Astrocyte (in vitro differentiated cells and primary cell): ENCODE data around the gene CTNND2. TPM values are rescaled to one million over a fixed set of nuclear protein-coding genes. Genes with fewer than 3 reads are reported as not detected.
A peak's percentile ranks its signal among the peaks of the same experiment; 100 is the strongest.

Experiments used
- DNase-seq: peaks from one replicate; pipeline ENCODE4 v3.0.0-alpha.2; 2010; ENCODE audit warnings: low read depth
- FAIRE-seq: peaks from 2 replicates; lab custom pipeline; 2011; peaks lifted over from hg19 to GRCh38; lab: Jason Lieb, UNC
- H2AFZ ChIP-seq: 2 replicates; pipeline ENCODE4 v1.6.0; 2012; ENCODE audit warnings: low read depth, low read length, inconsistent platforms
- H3K27ac ChIP-seq: 2 replicates; pipeline ENCODE4 v1.5.1; 2011; ENCODE audit warnings: low read depth, low read length, inconsistent platforms
- H3K27me3 ChIP-seq: 2 replicates; pipeline ENCODE4 v1.6.0; 2011; ENCODE audit warnings: low read length, inconsistent platforms; ENCODE audit not compliant: insufficient read depth
- H3K36me3 ChIP-seq: 2 replicates; pipeline ENCODE4 v1.5.1; 2011; ENCODE audit warnings: low read length, inconsistent platforms; ENCODE audit not compliant: insufficient read depth
- H3K4me1 ChIP-seq: 2 replicates; pipeline ENCODE4 v1.5.1; 2011; ENCODE audit warnings: low read length, inconsistent platforms; ENCODE audit not compliant: insufficient read depth
- H3K4me2 ChIP-seq: 2 replicates; pipeline ENCODE4 v1.6.0; 2012; ENCODE audit warnings: low read length, inconsistent platforms
- H3K4me3 ChIP-seq: 2 replicates; pipeline ENCODE4 v1.5.1; 2011; ENCODE audit warnings: low read depth, mild to moderate bottlenecking, low read length, inconsistent platforms; ENCODE audit not compliant: insufficient read depth
- H3K79me2 ChIP-seq: 2 replicates; pipeline ENCODE4 v1.6.0; 2012; ENCODE audit warnings: mild to moderate bottlenecking, low read length, inconsistent platforms; ENCODE audit not compliant: insufficient read depth
- H3K9ac ChIP-seq: 2 replicates; pipeline ENCODE4 v1.6.0; 2012; ENCODE audit warnings: mild to moderate bottlenecking, low read length, inconsistent platforms
- H3K9me3 ChIP-seq: 2 replicates; pipeline ENCODE4 v1.5.1; 2012; ENCODE audit warnings: low read depth, mild to moderate bottlenecking, low read length, inconsistent platforms; ENCODE audit not compliant: insufficient read depth
- H4K20me1 ChIP-seq: 2 replicates; pipeline ENCODE4 v1.6.0; 2012; ENCODE audit warnings: low read length, inconsistent platforms; ENCODE audit not compliant: insufficient read depth
- H3K27ac Mint-ChIP-seq: one replicate; pipeline ENCODE4 v1.8.0; 2021; ENCODE audit warnings: mild to moderate bottlenecking, mixed read lengths; ENCODE audit not compliant: unreplicated experiment
- H3K27me3 Mint-ChIP-seq: one replicate; pipeline ENCODE4 v1.8.0; 2021; ENCODE audit warnings: low read depth, mixed read lengths; ENCODE audit not compliant: unreplicated experiment
- H3K36me3 Mint-ChIP-seq: one replicate; pipeline ENCODE4 v1.8.0; 2021; ENCODE audit warnings: low read depth, mixed read lengths; ENCODE audit not compliant: unreplicated experiment
- H3K4me1 Mint-ChIP-seq: one replicate; pipeline ENCODE4 v1.8.0; 2021; ENCODE audit warnings: low read depth, mixed read lengths; ENCODE audit not compliant: unreplicated experiment
- H3K4me3 Mint-ChIP-seq: one replicate; pipeline ENCODE4 v1.8.0; 2021; ENCODE audit warnings: mild to moderate bottlenecking, moderate library complexity, mixed read lengths; ENCODE audit not compliant: unreplicated experiment
- H3K9me3 Mint-ChIP-seq: one replicate; pipeline ENCODE4 v1.8.0; 2021; ENCODE audit warnings: mild to moderate bottlenecking, mixed read lengths; ENCODE audit not compliant: unreplicated experiment
- EZH2 ChIP-seq: IDR thresholded peaks from 2 replicates; pipeline ENCODE4 v1.6.1; 2012; ENCODE audit warnings: mild to moderate bottlenecking, low read length, inconsistent platforms; ENCODE audit not compliant: insufficient read depth
- total RNA-seq: library from RNA; stranded (reverse); gene quantifications from 2 replicates; pipeline ENCODE4 v1.2.1, GENCODE V29; 2021
- TF ChIP-seq, protein P1 (sequence below): IDR thresholded peaks from 2 replicates; pipeline ENCODE4 v1.5.1; 2011; ENCODE audit warnings: low read depth, mild to moderate bottlenecking, inconsistent platforms, low read length, moderate library complexity; ENCODE audit not compliant: insufficient read depth

CTNND2 gene
- total RNA-seq, 1 donor from 2014 or later, result 4.5 TPM

GRCh38 chr5:11528720-11529119 lies 375.5 kb downstream of the CTNND2 start:
- H3K4me1 ChIP-seq, result no peaks in the 10 kb centered on the region
- Mint-ChIP-seq H3K27ac (no peak overlapping the region), H3K9me3 (no peaks in the 10 kb centered on the region), H3K4me1 (peaks cover 12% of the 10 kb centered on the region), H3K4me3 (no peak overlapping the region), H3K36me3 (no peaks in the 10 kb centered on the region), H3K27me3 (no peaks in the 10 kb centered on the region)
- no peaks in the 10 kb centered on the region for H3K9me3 ChIP-seq
- no peak overlapping the region for H3K27ac ChIP-seq
- H2AFZ ChIP-seq, result no peak overlapping the region
- no peak for TF ChIP-seq EZH2
- TF ChIP-seq, protein P1, sequence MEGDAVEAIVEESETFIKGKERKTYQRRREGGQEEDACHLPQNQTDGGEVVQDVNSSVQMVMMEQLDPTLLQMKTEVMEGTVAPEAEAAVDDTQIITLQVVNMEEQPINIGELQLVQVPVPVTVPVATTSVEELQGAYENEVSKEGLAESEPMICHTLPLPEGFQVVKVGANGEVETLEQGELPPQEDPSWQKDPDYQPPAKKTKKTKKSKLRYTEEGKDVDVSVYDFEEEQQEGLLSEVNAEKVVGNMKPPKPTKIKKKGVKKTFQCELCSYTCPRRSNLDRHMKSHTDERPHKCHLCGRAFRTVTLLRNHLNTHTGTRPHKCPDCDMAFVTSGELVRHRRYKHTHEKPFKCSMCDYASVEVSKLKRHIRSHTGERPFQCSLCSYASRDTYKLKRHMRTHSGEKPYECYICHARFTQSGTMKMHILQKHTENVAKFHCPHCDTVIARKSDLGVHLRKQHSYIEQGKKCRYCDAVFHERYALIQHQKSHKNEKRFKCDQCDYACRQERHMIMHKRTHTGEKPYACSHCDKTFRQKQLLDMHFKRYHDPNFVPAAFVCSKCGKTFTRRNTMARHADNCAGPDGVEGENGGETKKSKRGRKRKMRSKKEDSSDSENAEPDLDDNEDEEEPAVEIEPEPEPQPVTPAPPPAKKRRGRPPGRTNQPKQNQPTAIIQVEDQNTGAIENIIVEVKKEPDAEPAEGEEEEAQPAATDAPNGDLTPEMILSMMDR, result no peak
- DNase-seq, result no peak
- no peaks in the 10 kb centered on the region for H3K36me3 ChIP-seq
- H3K79me2 ChIP-seq, result no peaks in the 10 kb centered on the region
- no peaks in the 10 kb centered on the region for H3K27me3 ChIP-seq
- H3K4me3 ChIP-seq, result no peak overlapping the region
- FAIRE-seq, result no peak
- H3K9ac ChIP-seq, result no peak overlapping the region
- H4K20me1 ChIP-seq, result no peaks in the 10 kb centered on the region
- H3K4me2 ChIP-seq, result no peak overlapping the region

GRCh38 chr5:11527652-11528349 lies 376.4 kb downstream of the CTNND2 start:
- Mint-ChIP-seq H3K4me3 (no peak overlapping the region), H3K27me3 (no peaks in the 10 kb centered on the region), H3K4me1 (peaks cover 12% of the 10 kb centered on the region), H3K27ac (no peak overlapping the region), H3K36me3 (no peaks in the 10 kb centered on the region), H3K9me3 (no peaks in the 10 kb centered on the region)
- H3K4me3 ChIP-seq, result no peak overlapping the region
- no peak for FAIRE-seq
- H3K9me3 ChIP-seq, result no peaks in the 10 kb centered on the region
- H3K4me2 ChIP-seq, result no peak overlapping the region
- H3K27ac ChIP-seq, result no peak overlapping the region
- DNase-seq, result no peak
- no peaks in the 10 kb centered on the region for H4K20me1 ChIP-seq
- H3K27me3 ChIP-seq, result no peaks in the 10 kb centered on the region
- no peaks in the 10 kb centered on the region for H3K36me3 ChIP-seq
- H3K9ac ChIP-seq, result no peak overlapping the region
- TF ChIP-seq, protein P1, result no peak
- TF ChIP-seq EZH2, result no peak
- H3K79me2 ChIP-seq, result no peaks in the 10 kb centered on the region
- H3K4me1 ChIP-seq, result no peaks in the 10 kb centered on the region
- no peak overlapping the region for H2AFZ ChIP-seq

GRCh38 chr5:11525020-11525419 lies 379.2 kb downstream of the CTNND2 start:
- no peak overlapping the region for H3K27ac ChIP-seq
- Mint-ChIP-seq H3K27me3 (no peaks in the 10 kb centered on the region), H3K27ac (no peak overlapping the region), H3K4me1 (peaks cover 12% of the 10 kb centered on the region), H3K9me3 (no peaks in the 10 kb centered on the region), H3K36me3 (no peaks in the 10 kb centered on the region), H3K4me3 (no peak overlapping the region)
- H3K79me2 ChIP-seq, result no peaks in the 10 kb centered on the region
- H4K20me1 ChIP-seq, result no peaks in the 10 kb centered on the region
- no peak for TF ChIP-seq EZH2
- TF ChIP-seq, protein P1, result no peak
- H3K9ac ChIP-seq, result no peak overlapping the region
- H3K4me1 ChIP-seq, result no peaks in the 10 kb centered on the region
- no peaks in the 10 kb centered on the region for H3K36me3 ChIP-seq
- no peak overlapping the region for H3K4me3 ChIP-seq
- no peaks in the 10 kb centered on the region for H3K27me3 ChIP-seq
- no peaks in the 10 kb centered on the region for H3K9me3 ChIP-seq
- no peak overlapping the region for H3K4me2 ChIP-seq
- FAIRE-seq, result no peak
- H2AFZ ChIP-seq, result no peak overlapping the region
- peak; percentile 20 for DNase-seq
